Fibroblast of villous mesenchyme (primary cell): ENCODE measurements around the gene CYTH4. TPM values are rescaled to one million over a fixed set of nuclear protein-coding genes. Genes with fewer than 3 reads are reported as not detected.
"Not testable (repeated sequence)": the region's sequence is repeated elsewhere in the genome, so short reads cannot be mapped to it uniquely, and the experiment has no call there.

Experiments
- DNase-seq: peaks from one replicate; pipeline ENCODE4 v3.0.0-alpha.2; 2010; ENCODE audit warnings: low read depth
- H3K4me3 ChIP-seq: 2 replicates; pipeline ENCODE4 v1.5.1; 2011; ENCODE audit warnings: low read depth, mild to moderate bottlenecking, low read length
- total RNA-seq: library from RNA; depleted of rRNA; stranded (reverse); fragments of >200 nt; gene quantifications from 2 replicates; pipeline ENCODE4 v1.2.3, GENCODE V29; 2012
- TF ChIP-seq, protein P1 (sequence below): IDR thresholded peaks from 2 replicates; pipeline ENCODE4 v1.5.1; 2012; ENCODE audit warnings: low read depth, mild to moderate bottlenecking, low read length; ENCODE audit not compliant: insufficient read depth

Gene CYTH4
- total RNA-seq, 1 donor, result under 0.01 TPM

DNA sequence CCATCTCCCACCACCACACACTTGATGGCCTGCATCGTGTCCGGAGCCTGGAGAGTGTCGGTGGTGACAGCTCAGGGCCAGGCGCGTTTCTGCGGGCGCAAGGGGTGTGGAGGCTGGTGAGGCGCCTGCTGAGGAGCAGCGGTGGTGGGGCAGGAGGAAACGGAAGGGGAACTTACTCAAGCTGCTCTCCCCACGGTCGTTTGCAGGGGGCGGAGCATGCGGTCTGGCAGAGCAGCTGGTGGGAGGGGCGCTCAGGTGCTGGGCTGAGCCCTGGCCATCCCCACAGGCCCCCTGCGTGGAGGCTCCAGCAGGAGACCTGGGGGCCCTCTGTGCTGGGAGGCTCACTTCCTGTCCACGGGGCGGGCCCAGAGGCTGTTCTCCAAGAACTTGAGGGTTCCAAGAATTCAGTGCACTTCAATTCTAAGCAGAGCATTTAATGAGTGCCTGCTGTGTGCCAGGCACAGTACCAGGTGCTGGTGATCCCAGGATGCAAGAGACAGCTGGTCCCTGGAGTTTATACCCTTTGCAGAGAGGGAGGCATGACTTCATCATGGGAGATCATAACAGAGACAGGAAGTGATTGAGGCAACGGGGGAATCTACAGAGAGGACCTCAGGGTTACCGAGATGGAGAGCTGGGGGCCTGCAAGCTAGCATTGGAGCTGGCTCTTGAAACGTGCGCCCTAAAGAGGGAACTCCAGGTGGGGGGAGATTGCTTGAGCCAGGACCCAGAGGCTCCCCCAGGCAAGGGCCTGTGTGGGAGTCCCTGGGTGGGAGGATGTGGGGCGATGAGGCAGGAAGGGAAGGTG lies 38.0 kb upstream of the CYTH4 start, which contains the start of gene RAC2:
Gene RAC2 (minus strand): TSS at position 156 of the 808 bp plus-strand sequence. CDS start 121 bp downstream, at position 35.
- peak within 1 kb of the TSS; percentile 55 for H3K4me3 ChIP-seq
- TF ChIP-seq, protein P1, sequence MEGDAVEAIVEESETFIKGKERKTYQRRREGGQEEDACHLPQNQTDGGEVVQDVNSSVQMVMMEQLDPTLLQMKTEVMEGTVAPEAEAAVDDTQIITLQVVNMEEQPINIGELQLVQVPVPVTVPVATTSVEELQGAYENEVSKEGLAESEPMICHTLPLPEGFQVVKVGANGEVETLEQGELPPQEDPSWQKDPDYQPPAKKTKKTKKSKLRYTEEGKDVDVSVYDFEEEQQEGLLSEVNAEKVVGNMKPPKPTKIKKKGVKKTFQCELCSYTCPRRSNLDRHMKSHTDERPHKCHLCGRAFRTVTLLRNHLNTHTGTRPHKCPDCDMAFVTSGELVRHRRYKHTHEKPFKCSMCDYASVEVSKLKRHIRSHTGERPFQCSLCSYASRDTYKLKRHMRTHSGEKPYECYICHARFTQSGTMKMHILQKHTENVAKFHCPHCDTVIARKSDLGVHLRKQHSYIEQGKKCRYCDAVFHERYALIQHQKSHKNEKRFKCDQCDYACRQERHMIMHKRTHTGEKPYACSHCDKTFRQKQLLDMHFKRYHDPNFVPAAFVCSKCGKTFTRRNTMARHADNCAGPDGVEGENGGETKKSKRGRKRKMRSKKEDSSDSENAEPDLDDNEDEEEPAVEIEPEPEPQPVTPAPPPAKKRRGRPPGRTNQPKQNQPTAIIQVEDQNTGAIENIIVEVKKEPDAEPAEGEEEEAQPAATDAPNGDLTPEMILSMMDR, result no peak
- peak; percentile 64 for DNase-seq

DNA sequence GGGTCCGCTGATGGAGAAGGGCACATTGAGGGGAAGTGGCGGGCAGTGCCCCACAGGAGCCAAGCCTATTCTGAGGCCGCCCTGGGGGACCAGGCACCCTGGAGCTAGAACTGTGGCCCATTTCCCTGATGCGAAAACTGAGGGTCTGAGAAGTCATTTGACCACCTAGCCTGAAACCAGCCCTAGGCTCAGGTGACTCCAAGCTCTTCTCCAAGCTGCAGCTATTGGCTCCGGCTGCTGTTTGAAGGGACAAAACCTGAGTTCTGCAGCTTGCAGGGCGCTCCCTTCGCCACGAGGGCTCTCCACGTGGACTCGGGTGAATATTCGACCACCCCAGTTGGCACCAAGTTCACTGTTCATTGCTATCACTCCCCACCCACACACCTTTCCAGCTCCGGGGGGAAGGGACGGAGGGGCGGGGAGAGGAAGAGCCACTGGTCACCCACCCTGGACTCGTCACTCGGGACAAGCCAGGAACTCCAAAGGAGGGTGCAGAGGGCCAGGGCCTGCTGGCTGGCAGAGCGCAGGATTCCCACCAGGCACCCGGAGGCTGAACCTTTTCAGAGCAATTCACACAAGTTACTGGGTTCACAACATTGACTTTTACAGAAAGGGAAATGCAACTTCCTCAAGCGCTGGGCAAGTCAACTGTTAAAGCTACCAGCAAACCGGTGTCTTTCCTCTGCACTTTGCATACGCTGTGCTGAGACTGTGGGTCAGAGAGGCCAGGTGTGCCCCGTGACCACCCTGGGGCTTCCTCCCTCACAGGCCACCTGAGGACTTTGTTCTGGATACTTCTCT lies 37.2 kb upstream of the CYTH4 start:
- TF ChIP-seq, protein P1, result no peak
- no peak for DNase-seq
- no peak overlapping the region for H3K4me3 ChIP-seq

DNA sequence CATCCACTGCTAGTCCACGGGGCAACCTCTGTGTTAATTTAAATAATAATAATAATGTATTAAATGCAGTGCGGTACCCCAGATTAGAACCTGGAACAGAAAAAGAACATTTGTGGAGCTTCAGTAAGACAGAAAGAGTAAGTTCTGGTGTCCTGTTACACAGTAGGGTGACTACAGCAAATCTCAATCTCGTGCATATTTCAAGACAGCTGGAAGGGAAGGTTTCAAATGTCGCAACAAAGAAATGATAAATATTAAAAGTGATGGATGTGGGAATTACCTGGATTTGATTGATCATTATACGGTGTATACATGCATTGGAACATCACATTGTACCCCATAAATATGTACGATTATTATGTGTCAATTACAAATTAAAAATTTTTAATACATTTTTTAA lies 36.6 kb upstream of the CYTH4 start:
- no peak for DNase-seq
- TF ChIP-seq, protein P1, result no peak
- no peak overlapping the region for H3K4me3 ChIP-seq

DNA sequence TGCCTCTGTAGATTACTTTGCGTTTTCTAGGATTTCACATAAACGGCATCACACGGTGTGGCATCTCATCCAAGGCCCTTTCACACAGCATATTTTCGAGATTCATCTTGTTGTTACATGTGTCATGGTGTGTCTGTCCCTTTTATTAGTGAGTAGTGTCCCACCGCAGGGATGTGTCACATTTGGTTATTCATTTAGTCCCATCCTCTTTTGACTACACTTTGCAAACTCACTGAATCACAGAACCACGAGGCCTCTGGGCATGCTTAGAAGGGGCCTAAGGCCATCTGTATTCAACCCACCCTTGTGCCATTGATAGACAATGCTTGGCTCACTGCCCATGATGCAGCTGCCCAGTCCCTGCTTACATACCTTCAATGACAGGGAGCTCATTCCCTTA lies 34.1 kb upstream of the CYTH4 start:
- TF ChIP-seq, protein P1, result no peak
- no peak for DNase-seq
- H3K4me3 ChIP-seq, result no peak overlapping the region

DNA sequence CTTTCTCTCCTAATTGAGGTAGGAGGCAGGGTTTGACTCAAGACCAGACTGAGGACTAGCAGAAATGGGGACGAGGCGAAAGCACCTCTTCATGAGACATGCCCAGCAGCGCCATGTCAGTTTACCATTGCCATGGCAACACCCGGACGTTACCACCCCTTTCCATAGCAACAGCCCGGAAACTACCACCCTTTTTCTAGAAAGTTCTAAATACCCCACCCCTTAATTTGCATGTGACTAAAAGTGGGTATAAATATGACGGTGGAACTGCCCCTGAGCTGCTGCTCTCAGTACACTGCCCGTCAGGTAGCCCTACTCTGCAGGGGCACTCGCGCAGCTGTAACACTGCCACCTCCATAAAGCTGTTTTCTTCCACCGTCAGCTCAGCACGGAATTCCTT lies 32.3 kb upstream of the CYTH4 start:
- no peak for DNase-seq
- no peak overlapping the region for H3K4me3 ChIP-seq
- TF ChIP-seq, protein P1, result no peak

DNA sequence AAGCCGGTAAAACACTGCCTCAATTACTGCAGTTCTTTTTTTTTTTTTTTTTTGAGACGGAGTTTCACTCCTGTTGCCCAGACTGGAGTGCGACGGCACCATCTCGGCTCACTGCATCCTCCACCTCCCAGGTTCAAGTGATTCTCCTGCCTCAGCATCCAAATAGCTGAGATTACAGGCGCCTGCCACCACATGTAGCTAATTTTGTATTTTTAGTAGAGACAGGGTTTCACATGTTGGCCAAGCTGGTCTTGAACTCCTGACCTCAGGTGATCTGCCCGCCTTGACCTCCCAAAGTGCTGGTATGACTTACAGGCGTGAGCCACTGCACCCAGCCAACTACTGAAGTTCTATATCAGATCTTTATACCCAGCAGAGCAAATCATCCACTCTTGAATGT lies 30.5 kb upstream of the CYTH4 start:
- DNase-seq, H3K4me3 ChIP-seq: not testable (repeated sequence)

DNA sequence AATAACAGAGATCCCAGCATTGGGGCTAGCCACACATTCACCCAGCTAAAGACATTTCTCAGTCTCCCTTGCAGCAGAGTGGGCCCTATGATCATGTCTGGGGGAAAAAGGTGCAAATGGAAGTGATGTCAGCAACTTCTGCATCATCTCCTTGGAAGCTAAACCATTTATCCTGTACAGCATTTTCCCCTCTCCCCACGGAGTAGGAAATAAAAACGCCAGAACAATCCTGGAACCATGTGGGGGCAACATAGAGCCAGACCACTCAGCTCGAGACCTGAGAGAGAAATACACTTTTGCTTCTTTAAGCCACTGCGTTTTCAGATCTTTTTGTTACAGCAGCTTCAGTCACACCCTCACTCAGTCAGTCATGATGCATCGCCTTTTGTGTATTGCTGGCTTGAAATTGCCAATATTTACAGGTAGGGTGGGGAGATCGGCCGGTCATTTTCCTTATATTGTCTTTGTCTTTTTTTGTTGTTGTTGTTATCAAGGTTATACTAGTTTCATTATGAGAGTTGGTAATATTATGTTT lies 29.1 kb upstream of the CYTH4 start:
- H3K4me3 ChIP-seq, result no peak overlapping the region
- DNase-seq, result no peak

More for the DNA sequence above, 29.1 kb upstream of the CYTH4 start:
- TF ChIP-seq, protein P1, result no peak
